Activated CD8-positive, alpha-beta memory T cell treated with anti-CD3 and anti-CD28 coated beads for 36 hours (primary cell): Measurements from ENCODE around the gene PTGR2. TPM values are rescaled to one million over a fixed set of nuclear protein-coding genes. Genes with fewer than 3 reads are reported as not detected.
"Not testable (repeated sequence)": the region's sequence is repeated elsewhere in the genome, so short reads cannot be mapped to it uniquely, and the experiment has no call there.

Experiments
- CTCF ChIA-PET: fragments of 350-600 bp; sonication (Branson Sonifier 250); formaldehyde crosslinking; loops from one replicate; lab custom pipeline; 2021; ENCODE audit warnings: antibody characterized with exemption; lab: Charles Lee
- POLR2A ChIA-PET: fragments of 350-600 bp; sonication (Branson Sonifier 250); formaldehyde crosslinking; loops from one replicate; lab custom pipeline; 2021; ENCODE audit warnings: antibody characterized with exemption; lab: Charles Lee
- total RNA-seq, 2 experiments: library from RNA; stranded (reverse); gene quantifications; one replicate each; pipeline ENCODE4 v1.2.3, GENCODE V29; 2021

The PTGR2 gene
- total RNA-seq, 2 experiments from 2014 or later = 4.5 to 5.0 TPM

DNA sequence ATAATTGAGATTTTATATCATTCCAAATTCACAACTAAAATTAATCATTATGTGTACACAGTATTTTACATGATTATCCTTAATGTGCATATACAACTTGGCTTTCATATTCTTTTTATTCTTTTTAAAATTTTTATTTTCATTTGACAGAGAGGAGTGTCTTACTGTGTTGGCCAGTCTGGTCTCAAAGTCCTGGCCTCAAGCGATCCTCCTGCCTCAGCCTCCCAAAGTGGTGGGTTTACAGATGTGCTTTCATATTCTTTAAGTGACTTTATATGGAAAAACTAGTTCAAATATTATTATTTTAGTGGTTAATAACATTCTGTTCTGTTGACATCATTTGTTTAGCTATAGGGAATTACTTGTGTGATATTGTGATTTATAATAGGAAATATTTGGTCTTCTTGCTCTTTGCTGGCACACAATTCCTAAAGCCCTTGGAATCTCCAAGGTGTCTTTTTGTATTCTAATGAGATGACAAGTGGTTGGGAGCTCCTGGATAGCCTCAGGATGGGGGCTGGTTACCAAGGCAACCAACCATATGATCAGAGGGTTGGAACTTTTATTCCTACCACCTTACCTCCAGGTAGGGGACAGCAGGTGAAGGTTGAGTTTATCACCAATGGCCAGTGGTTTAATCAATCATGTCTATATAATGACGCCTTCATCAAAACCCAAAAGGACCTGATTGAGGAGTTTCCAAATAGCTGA lies 19.0 kb downstream of the PTGR2 start:
- ChIA-PET POLR2A (no interaction called here), CTCF (interaction anchor here (0.6 kb wide), 1 partner anchor 835 kb away, joined by 3 read pairs; no protein-coding TSS in a partner anchor)

DNA sequence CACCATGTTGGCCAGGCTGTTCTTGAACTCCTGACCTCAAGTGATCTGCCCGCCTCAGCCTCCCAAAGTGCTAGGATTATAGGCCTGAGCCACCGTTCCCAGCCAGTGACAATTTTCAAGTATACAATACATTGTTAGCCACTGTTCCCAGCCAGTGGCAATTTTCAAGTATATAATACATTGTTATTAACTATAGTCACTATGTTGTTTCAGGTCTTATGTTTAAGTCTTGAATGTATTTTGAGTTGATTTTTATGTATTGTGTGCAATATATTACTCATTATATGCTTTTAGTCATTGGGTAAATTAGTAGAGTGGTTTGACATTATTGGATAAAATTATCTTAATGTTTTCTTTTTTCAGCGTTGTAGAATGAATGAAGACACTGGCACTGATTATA lies 22.0 kb downstream of the PTGR2 start:
- ChIA-PET CTCF (no interaction called here), POLR2A (no interaction called here)

DNA sequence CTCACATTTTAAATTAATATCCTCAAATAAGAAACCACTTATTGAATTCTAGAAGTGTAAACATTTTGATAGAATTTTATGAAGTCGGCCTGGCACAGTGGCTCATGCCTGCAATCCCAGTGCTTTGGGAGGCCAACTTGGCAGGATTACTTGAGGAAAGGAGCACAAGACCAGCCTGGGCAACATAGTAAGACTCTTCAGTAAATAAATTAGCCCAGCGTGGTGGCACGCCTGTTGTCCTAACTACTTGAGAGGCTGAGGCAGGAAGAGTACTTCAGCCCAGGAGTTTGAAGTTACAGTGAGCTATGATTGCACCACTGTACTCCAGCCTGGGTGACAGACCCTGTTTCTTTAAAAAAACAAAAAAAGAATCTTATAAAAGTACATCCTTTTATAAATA lies 26.2 kb downstream of the PTGR2 start:
- ChIA-PET POLR2A (interaction anchor here (0.6 kb wide), 1 partner anchor 50 kb away, joined by 3 read pairs; no protein-coding TSS in a partner anchor), CTCF (no interaction called here)

GRCh38 chr14:73878436-73878835 lies 26.8 kb downstream of the PTGR2 start:
- ChIA-PET POLR2A (interaction anchor here (0.6 kb wide), 1 partner anchor 50 kb away, joined by 3 read pairs; no protein-coding TSS in a partner anchor), CTCF (no interaction called here)

- POLR2A ChIA-PET = no interaction called here
- CTCF ChIA-PET = interaction anchor here (1.0 kb wide), 1 partner anchor 10 kb away, joined by 3 read pairs; no protein-coding TSS in a partner anchor
Measured at GRCh38 chr14:73879027-73879426, 27.4 kb downstream of the PTGR2 start.

DNA sequence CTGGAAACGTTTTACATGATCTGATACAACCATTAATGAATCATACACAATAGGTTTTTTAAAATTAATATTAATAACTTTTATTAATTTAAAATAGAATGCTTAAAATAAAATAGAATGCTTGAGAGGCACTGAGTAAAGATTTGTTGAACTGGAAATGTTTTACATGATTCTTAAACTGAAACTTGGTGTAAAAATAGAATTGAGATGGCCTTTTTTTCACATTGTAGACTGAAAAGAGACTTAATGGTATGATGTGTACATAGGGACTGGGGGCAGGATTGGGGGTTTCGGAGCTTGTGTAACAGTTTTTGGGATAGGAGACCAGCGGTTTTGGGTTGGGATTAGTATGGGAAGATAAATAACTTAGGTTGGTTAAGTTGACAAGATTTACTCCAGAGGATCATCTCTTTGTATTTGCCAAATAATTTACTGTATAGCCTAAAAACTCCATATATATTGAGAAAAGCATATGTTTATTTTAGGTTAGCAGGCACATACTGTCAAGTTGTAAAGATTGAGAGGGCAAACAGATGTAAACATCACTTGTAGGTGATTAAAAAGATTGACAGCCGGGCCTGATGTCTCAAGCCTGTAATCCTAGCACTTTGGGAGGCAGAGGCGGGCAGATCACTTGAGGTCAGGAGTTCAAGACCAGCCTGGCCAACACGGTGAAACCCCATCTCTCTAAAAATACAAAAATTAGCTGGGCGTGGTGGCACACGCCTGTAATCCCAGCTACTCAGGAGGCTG lies 33.0 kb downstream of the PTGR2 start:
- CTCF ChIA-PET = no interaction called here
- POLR2A ChIA-PET = no interaction called here

DNA sequence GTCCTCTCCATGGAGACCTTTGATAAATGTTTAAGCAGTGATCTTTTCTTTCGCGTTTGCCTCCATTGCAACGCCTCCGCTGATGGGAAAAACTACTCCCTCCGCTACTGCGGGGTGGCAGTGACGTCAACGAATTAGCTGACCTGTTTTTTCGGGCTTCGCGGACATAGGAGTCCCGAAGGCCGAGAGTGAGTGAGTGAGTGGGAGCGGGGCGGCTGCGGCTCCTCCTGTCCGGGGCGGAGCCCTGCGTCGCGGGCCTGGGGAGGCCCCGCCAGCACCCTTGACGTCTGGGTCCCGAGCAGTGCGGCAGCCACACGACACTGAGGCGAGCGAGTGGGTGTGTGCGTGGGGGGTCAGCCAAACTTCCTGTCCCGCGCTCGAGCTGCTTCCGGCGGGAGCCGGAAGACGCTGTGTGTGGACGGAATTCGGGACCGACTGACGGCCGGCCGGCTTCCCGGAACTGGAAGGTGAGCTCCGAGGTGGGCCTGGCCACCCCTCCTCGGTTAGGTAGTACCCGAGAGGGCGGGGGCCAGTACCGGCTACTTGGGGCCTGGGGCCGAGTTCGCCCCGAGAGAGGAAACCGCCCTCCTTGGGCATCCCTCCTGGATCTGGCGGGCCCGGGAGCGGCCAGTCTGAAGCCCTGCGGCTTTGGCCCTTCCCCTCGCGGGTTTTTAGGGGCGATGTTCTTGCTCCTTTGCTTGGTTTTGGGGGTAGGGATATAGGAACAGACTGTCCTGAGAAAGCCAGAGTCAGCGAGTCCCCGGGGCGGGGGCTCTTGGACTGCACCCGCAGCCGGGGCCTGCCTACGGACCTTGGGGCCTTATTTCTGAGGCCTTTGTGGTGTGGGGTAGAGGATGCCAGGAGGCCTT lies 35.1 kb downstream of the PTGR2 start, which contains the start of gene ZNF410:
Gene ZNF410, plus strand, starts transcription at position 411 of the 869 bp plus-strand sequence. CDS start 5,317 bp downstream, outside the sequence.
- ChIA-PET POLR2A (interaction anchor here (0.6 to 2.0 kb wide), 8 partner anchors 10 to 144 kb away, joined by 3 to 8 read pairs (median 5); partner anchors contain the start of gene PTGR2), CTCF (interaction anchor here (0.6 to 1.6 kb wide), 3 partner anchors 34 to 317 kb away, joined by 3 to 5 read pairs (median 4); partner anchors contain the start of gene PTGR2)

- POLR2A ChIA-PET = interaction anchor here (1.3 to 2.0 kb wide), 4 partner anchors 9 to 102 kb away, joined by 3 to 8 read pairs (median 6); partner anchors contain the start of gene PTGR2
- CTCF ChIA-PET = interaction anchor here (0.6 to 1.6 kb wide), 3 partner anchors 35 to 317 kb away, joined by 3 to 5 read pairs (median 4); partner anchors contain the start of gene PTGR2
Measured at GRCh38 chr14:73887318-73887616, 35.6 kb downstream of the PTGR2 start.

GRCh38 chr14:73887694-73888459 lies 36.2 kb downstream of the PTGR2 start:
- POLR2A ChIA-PET = no interaction called here
- CTCF ChIA-PET = interaction anchor here (1.4 to 1.6 kb wide), 2 partner anchors 36 to 145 kb away, joined by 3 to 5 read pairs; partner anchors contain the start of gene PTGR2

GRCh38 chr14:73888460-73888725 lies 36.8 kb downstream of the PTGR2 start:
- CTCF ChIA-PET = interaction anchor here (0.6 to 1.6 kb wide), 2 partner anchors 36 to 317 kb away, joined by 3 to 4 read pairs; partner anchors contain the start of gene PTGR2
- POLR2A ChIA-PET = no interaction called here

- ChIA-PET POLR2A (interaction anchor here (0.6 kb wide), 1 partner anchor 876 kb away, joined by 3 read pairs; no protein-coding TSS in a partner anchor), CTCF (interaction anchor here (0.6 kb wide), 1 partner anchor 318 kb away, joined by 4 read pairs; no protein-coding TSS in a partner anchor)
Measured at GRCh38 chr14:73888971-73889370, 37.3 kb downstream of the PTGR2 start.

DNA sequence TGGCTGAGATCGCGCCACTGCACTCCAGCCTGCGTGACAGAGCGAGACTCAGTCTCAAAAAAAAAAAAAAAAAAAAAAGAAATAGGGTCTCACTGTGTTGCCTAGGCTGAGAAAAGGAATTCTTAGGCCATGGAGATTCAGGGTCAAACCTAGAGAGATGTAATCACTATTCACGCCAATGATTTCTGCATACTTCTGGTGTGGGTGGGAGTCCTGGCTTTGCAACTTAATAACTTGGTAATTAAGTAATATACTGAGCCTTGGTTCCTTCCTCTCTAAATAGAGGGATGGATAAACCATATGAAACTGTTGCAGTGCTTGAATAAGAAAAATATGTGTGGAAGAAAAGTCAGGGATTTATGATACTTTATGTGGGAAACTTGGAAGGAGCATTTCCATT lies 37.7 kb downstream of the PTGR2 start:
- ChIA-PET CTCF (no interaction called here), POLR2A (interaction anchor here (0.6 kb wide), 1 partner anchor 876 kb away, joined by 3 read pairs; no protein-coding TSS in a partner anchor)

DNA sequence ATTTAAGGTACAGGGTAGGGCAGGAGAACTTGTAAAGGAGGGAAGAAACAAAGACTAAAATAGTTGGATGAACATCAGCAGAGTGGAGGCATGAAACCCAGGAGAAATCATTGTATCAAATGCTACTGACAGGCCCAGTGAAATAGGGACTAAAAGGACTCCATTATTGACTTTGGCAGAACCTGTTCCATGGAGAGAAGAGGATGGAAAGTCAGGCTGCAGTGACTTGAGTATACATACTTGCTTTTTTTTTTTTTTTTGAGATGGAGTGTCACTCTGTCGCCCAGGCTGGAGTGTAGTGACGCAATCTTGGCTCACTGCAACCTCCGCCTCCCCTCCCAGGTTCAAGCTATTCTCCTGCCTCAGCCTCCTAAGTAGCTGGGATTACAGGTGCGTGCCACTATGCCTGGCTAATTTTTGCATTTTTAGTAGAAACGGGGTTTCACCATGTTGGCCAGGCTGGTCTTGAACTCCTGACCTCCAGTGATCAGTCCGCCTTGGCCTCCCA lies 42.6 kb downstream of the PTGR2 start:
- CTCF ChIA-PET = interaction anchor here (0.6 kb wide), 1 partner anchor 323 kb away, joined by 3 read pairs; no protein-coding TSS in a partner anchor
- POLR2A ChIA-PET = not testable (repeated sequence)

- CTCF ChIA-PET = no interaction called here
- POLR2A ChIA-PET = interaction anchor here (1.8 kb wide), 1 partner anchor 10 kb away, joined by 7 read pairs; the partner anchor contains the start of gene ZNF410
Measured at GRCh38 chr14:73895939-73896338, 44.3 kb downstream of the PTGR2 start.

DNA sequence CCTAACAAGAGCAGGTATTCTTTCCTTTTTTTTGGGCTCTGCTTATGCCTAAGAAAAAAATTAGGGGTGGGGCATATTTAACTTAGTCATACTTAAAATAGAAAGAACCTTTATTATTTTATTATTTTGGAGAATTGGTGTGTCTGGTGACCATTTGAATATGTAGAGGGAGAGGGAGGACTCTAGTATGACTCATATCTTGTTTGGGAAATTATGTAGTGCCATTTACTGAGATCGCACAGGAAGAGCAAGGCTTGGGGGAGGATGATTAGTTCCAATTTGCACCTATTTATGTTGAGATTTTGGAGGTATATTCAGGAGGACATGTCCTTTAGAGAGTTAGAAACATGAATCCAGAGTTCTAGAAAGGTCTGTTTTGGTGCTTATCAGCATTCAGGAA lies 44.9 kb downstream of the PTGR2 start:
- CTCF ChIA-PET = no interaction called here
- POLR2A ChIA-PET = interaction anchor here (1.8 kb wide), 1 partner anchor 10 kb away, joined by 7 read pairs; the partner anchor contains the start of gene ZNF410

- ChIA-PET CTCF (no interaction called here), POLR2A (no interaction called here)
Measured at GRCh38 chr14:73903028-73903427, 51.4 kb downstream of the PTGR2 start.

GRCh38 chr14:73909681-73910080 lies 58.0 kb downstream of the PTGR2 start:
- CTCF ChIA-PET = no interaction called here
- POLR2A ChIA-PET = no interaction called here

DNA sequence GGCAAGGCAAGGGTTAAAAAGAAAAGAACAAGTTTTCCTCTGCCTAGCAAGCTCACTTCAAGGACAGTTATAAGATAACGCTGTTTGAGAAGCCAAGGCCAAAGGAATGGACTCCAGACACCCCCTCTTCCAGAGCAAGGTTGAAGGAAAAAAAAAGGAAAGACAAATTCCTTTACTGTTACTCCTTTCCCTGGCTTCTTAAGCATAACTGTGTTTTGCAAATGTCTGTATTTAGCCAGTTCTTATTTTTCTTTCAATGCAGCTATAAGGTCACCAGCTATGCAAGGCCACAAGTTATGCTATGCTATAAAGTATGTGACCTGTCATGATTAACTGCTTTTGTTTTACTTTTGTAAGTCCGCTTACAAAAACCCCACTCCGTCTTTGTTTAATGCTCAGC lies 61.6 kb downstream of the PTGR2 start:
- ChIA-PET CTCF (interaction anchor here (0.6 kb wide), 1 partner anchor 15 kb away, joined by 3 read pairs; no protein-coding TSS in a partner anchor), POLR2A (no interaction called here)
